ENCODE data around the gene LEPR.
"Not testable (repeated sequence)": the region's sequence is repeated elsewhere in the genome, so short reads cannot be mapped to it uniquely, and the experiment has no call there.

Gene LEPR

DNA sequence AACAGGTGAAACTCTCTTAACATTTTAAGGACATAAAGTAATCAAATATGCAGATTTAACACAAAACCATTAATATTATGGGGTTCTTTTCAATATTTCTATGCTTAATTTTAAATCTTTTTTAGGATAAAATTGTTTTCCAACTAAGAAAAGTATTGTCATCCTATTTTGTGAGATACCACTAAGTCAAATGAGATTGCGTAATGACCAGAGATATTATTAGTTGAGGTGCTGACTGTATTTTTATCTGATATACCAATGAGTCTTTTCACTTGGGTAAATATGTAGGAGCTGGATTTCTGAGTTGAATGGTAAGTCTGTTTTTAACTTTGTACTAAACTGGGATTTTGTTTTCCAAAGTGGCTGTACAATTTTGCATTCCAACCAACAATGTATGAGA, 25.4 kb downstream of the LEPR start:
- Histone ChIP-seq H3K4me3 (ENCODE audit: low read length) (no peak overlapping the region), H3K4me2 (ENCODE audit: low read length) (no peak overlapping the region), H3K27me3 (ENCODE audit: low read depth, low read length) (no peaks in the 10 kb centered on the region), H3K27ac (ENCODE audit: low read length) (no peak overlapping the region), H3K4me1 (ENCODE audit: low read length) (no peaks in the 10 kb centered on the region), H3K79me2 (ENCODE audit: low read length) (no peaks in the 10 kb centered on the region), H3K36me3 (replicated peaks; ENCODE audit: low read depth, low read length) (no peaks in the 10 kb centered on the region), H3K9ac (ENCODE audit: low read length) (no peak overlapping the region), H2AFZ (ENCODE audit: low read depth, low read length) (no peak overlapping the region), H4K20me1 (ENCODE audit: insufficient read depth, low read length) (no peaks in the 10 kb centered on the region), H3K9me3 (ENCODE audit: insufficient read depth, low read length) (no peaks in the 10 kb centered on the region)
- TF ChIP-seq, protein P1, sequence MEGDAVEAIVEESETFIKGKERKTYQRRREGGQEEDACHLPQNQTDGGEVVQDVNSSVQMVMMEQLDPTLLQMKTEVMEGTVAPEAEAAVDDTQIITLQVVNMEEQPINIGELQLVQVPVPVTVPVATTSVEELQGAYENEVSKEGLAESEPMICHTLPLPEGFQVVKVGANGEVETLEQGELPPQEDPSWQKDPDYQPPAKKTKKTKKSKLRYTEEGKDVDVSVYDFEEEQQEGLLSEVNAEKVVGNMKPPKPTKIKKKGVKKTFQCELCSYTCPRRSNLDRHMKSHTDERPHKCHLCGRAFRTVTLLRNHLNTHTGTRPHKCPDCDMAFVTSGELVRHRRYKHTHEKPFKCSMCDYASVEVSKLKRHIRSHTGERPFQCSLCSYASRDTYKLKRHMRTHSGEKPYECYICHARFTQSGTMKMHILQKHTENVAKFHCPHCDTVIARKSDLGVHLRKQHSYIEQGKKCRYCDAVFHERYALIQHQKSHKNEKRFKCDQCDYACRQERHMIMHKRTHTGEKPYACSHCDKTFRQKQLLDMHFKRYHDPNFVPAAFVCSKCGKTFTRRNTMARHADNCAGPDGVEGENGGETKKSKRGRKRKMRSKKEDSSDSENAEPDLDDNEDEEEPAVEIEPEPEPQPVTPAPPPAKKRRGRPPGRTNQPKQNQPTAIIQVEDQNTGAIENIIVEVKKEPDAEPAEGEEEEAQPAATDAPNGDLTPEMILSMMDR (IDR thresholded peaks at IDR 0.05; ENCODE audit: low read depth, low read length): no peak
- no peak for TF ChIP-seq EZH2phosphoT487 (IDR thresholded peaks at IDR 0.05; ENCODE audit: low read depth)

DNA sequence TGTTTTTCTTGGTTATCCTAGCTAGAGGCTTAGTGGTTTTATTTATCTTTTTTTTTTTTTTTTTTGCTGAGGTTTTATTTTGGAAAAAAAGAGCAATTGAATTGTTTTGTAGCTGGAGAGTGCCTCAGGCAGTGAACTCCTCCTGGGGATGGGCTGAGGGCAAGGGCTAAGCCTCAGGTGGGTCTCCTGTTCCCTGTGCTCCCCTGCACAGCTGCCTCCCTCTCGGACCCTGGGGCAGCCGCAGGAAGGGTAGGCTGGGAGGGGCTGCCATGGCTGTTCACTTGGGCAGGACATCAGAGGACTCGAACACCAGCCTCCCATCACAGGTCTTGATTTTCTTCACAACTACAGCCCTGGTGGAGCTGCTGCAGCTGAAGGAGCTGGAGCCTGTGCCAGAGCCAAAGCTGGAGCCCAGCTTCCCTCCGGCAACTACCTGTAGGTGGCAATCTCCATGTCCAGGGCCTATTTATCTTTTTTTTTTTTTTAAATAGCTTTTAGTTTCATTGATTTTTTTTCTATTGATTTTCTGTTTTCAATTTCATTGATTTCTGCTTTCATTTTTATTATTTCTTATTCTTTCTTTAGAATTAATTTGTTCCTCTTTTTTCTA, 28.9 kb downstream of the LEPR start:
- Histone ChIP-seq H3K27me3 (ENCODE audit: low read depth, low read length) (no peaks in the 10 kb centered on the region), H3K4me1 (ENCODE audit: low read length) (no peaks in the 10 kb centered on the region)

GRCh38 chr1:65455678-65456077, 35.2 kb downstream of the LEPR start:
- H3K4me2 ChIP-seq (ENCODE audit: low read length): not testable (repeated sequence)

More for the DNA sequence above, 28.9 kb downstream of the LEPR start:
- Histone ChIP-seq H3K4me3 (ENCODE audit: low read length) (no peak overlapping the region), H3K4me2 (ENCODE audit: low read length) (no peak overlapping the region), H3K9me3 (ENCODE audit: insufficient read depth, low read length) (no peaks in the 10 kb centered on the region), H3K9ac (ENCODE audit: low read length) (no peak overlapping the region), H4K20me1 (ENCODE audit: insufficient read depth, low read length) (no peaks in the 10 kb centered on the region), H2AFZ (ENCODE audit: low read depth, low read length) (no peak overlapping the region), H3K36me3 (replicated peaks; ENCODE audit: low read depth, low read length) (no peaks in the 10 kb centered on the region), H3K27ac (ENCODE audit: low read length) (no peak overlapping the region), H3K79me2 (ENCODE audit: low read length) (no peaks in the 10 kb centered on the region)
- TF ChIP-seq, protein P1 (IDR thresholded peaks at IDR 0.05; ENCODE audit: low read depth, low read length): no peak
- no peak for TF ChIP-seq EZH2phosphoT487 (IDR thresholded peaks at IDR 0.05; ENCODE audit: low read depth)

DNA sequence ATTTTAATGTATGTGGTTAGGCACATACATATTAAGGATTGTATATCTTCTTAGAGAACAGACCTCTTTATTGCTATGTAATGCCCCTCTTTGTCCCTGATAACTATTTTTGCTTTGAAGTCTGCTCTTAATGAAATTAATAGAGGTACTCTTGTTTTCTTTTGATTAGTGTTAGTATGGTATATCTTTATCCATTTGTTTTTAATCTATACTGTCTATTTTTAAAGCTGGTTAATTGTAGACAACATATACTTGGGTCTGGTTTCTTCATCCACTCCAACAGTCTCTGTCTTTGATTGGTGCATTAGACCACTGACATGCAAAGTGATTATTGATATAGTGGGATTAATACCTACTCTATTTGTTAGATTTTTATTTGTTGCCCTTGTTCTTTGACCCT, 36.0 kb downstream of the LEPR start:
- H3K79me2 ChIP-seq (ENCODE audit: low read length): no peaks in the 10 kb centered on the region
- H3K9ac ChIP-seq (ENCODE audit: low read length): no peak overlapping the region
- no peaks in the 10 kb centered on the region for H3K27me3 ChIP-seq (ENCODE audit: low read depth, low read length)

More at GRCh38 chr1:65455678-65456077, 35.2 kb downstream of the LEPR start:
- not testable (repeated sequence) for H3K27me3 ChIP-seq (ENCODE audit: low read depth, low read length); H3K79me2 ChIP-seq (ENCODE audit: low read length); H3K9ac ChIP-seq (ENCODE audit: low read length); H3K9me3 ChIP-seq (ENCODE audit: insufficient read depth, low read length); H3K4me3 ChIP-seq (ENCODE audit: low read length); H3K27ac ChIP-seq (ENCODE audit: low read length); H4K20me1 ChIP-seq (ENCODE audit: insufficient read depth, low read length); H3K36me3 ChIP-seq (replicated peaks; ENCODE audit: low read depth, low read length); H3K4me1 ChIP-seq (ENCODE audit: low read length); H2AFZ ChIP-seq (ENCODE audit: low read depth, low read length)

More for the DNA sequence above, 36.0 kb downstream of the LEPR start:
- no peak overlapping the region for H3K4me3 ChIP-seq (ENCODE audit: low read length)
- no peaks in the 10 kb centered on the region for H3K9me3 ChIP-seq (ENCODE audit: insufficient read depth, low read length)
- TF ChIP-seq, protein P1 (IDR thresholded peaks at IDR 0.05; ENCODE audit: low read depth, low read length): no peak
- TF ChIP-seq EZH2phosphoT487 (IDR thresholded peaks at IDR 0.05; ENCODE audit: low read depth): no peak
- no peak overlapping the region for H3K4me2 ChIP-seq (ENCODE audit: low read length)
- H3K27ac ChIP-seq (ENCODE audit: low read length): no peak overlapping the region
- H3K4me1 ChIP-seq (ENCODE audit: low read length): no peaks in the 10 kb centered on the region
- no peaks in the 10 kb centered on the region for H4K20me1 ChIP-seq (ENCODE audit: insufficient read depth, low read length)
- no peaks in the 10 kb centered on the region for H3K36me3 ChIP-seq (replicated peaks; ENCODE audit: low read depth, low read length)
- no peak overlapping the region for H2AFZ ChIP-seq (ENCODE audit: low read depth, low read length)
